Breast epithelium (tissue), 3 donors: ENCODE measurements around the gene TSR3.

Experiments used
- POLR2A ChIP-seq: fragments of 450-650 bp; IDR thresholded peaks from one replicate; pipeline ENCODE4 v1.6.1; 2016; ENCODE audit warnings: antibody characterized with exemption, mild to moderate bottlenecking, moderate library complexity
- POLR2AphosphoS5 ChIP-seq, 3 donors: sonication (generic); formaldehyde crosslinking; IDR thresholded peaks; one replicate each; pipeline ENCODE4 v1.6.1; 2017; ENCODE audit warnings: antibody characterized with exemption in 3 of 3
- TF ChIP-seq, protein P1 (sequence below), 3 donors: fragments of 450-650 bp; IDR thresholded peaks; one replicate each; pipeline ENCODE4 v1.5.1; 2016 to 2017; ENCODE audit warnings: antibody characterized with exemption in 3 of 3, mild to moderate bottlenecking in 3 of 3, moderate library complexity in 3 of 3

DNA sequence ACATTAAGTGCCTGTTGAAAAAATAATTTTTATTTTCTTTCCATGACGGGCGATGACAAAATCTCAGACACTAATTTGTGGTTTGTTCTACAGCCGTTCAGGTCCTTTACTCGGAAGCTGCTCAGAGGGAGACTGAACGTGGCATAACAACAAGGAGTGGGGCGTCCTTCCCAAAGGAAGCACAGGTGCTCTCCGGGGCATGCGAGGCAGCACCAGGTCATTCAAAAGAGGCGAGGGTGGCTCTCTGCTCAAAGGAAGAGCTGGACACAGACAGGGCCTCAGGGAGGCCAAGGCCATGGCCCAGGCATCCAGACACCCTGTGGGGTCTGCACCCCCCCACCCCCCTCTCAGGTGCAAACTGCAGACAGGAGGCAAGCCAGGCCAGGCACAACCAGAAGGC, 46.7 kb upstream of the TSR3 start:
- TF ChIP-seq, protein P1, sequence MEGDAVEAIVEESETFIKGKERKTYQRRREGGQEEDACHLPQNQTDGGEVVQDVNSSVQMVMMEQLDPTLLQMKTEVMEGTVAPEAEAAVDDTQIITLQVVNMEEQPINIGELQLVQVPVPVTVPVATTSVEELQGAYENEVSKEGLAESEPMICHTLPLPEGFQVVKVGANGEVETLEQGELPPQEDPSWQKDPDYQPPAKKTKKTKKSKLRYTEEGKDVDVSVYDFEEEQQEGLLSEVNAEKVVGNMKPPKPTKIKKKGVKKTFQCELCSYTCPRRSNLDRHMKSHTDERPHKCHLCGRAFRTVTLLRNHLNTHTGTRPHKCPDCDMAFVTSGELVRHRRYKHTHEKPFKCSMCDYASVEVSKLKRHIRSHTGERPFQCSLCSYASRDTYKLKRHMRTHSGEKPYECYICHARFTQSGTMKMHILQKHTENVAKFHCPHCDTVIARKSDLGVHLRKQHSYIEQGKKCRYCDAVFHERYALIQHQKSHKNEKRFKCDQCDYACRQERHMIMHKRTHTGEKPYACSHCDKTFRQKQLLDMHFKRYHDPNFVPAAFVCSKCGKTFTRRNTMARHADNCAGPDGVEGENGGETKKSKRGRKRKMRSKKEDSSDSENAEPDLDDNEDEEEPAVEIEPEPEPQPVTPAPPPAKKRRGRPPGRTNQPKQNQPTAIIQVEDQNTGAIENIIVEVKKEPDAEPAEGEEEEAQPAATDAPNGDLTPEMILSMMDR (IDR thresholded peaks at IDR 0.05) = no peak
- TF ChIP-seq POLR2A = no peak
- no peak for TF ChIP-seq POLR2AphosphoS5 (IDR thresholded peaks at IDR 0.05)
